H9 (cell line): Measurements from ENCODE around the gene NDST1. TPM values are rescaled to one million over a fixed set of nuclear protein-coding genes. Genes with fewer than 3 reads are reported as not detected.

Experiments
- DNase-seq: peaks from one replicate; pipeline ENCODE4 v3.0.0-alpha.2; 2017
- H2AFZ ChIP-seq: one replicate; pipeline ENCODE4 v1.6.1; 2013; ENCODE audit warnings: mild to moderate bottlenecking, low read length, control low read depth, moderate library complexity
- H2AK5ac ChIP-seq: 2 replicates; pipeline ENCODE4 v1.6.1; 2013; ENCODE audit warnings: low read length, control low read depth, mixed read lengths; ENCODE audit not compliant: insufficient read length
- H2BK120ac ChIP-seq: one replicate; pipeline ENCODE4 v1.6.1; 2013; ENCODE audit warnings: low read depth, mild to moderate bottlenecking, low read length, control low read depth, inconsistent platforms; ENCODE audit not compliant: poor library complexity, severe bottlenecking
- H2BK12ac ChIP-seq: 2 replicates; pipeline ENCODE4 v1.6.1; 2013; ENCODE audit warnings: low read length, control low read depth, mixed read lengths, low read depth; ENCODE audit not compliant: insufficient read length
- H2BK15ac ChIP-seq: 2 replicates; pipeline ENCODE4 v1.6.1; 2013; ENCODE audit warnings: low read depth, low read length, control low read depth
- H2BK20ac ChIP-seq: one replicate; pipeline ENCODE4 v1.6.1; 2013; ENCODE audit warnings: low read depth, mild to moderate bottlenecking, low read length, control low read depth, inconsistent platforms; ENCODE audit not compliant: poor library complexity, severe bottlenecking
- H2BK5ac ChIP-seq: 2 replicates; pipeline ENCODE4 v1.6.1; 2013; ENCODE audit warnings: low read length, control low read depth, mixed read lengths; ENCODE audit not compliant: insufficient read length
- H3K14ac ChIP-seq: 2 replicates; pipeline ENCODE4 v1.6.1; 2013; ENCODE audit warnings: low read length, control low read depth; ENCODE audit not compliant: insufficient read depth
- H3K18ac ChIP-seq: 2 replicates; pipeline ENCODE4 v1.6.1; 2013; ENCODE audit warnings: low read depth, mild to moderate bottlenecking, mixed read lengths, low read length, control low read depth; ENCODE audit not compliant: insufficient read length
- H3K23ac ChIP-seq: 2 replicates; pipeline ENCODE4 v1.6.1; 2013; ENCODE audit warnings: low read length, control low read depth, mixed read lengths, low read depth; ENCODE audit not compliant: insufficient read length
- H3K23me2 ChIP-seq: 2 replicates; pipeline ENCODE4 v1.6.1; 2013; ENCODE audit warnings: low read depth, mild to moderate bottlenecking, mixed read lengths, low read length, control low read depth; ENCODE audit not compliant: insufficient read length, poor library complexity, severe bottlenecking
- H3K27ac ChIP-seq: 2 replicates; pipeline ENCODE4 v1.5.1; 2013; ENCODE audit warnings: low read length, control low read depth, mixed read lengths, low read depth; ENCODE audit not compliant: insufficient read length
- H3K27me3 ChIP-seq: 2 replicates; pipeline ENCODE4 v1.6.1; 2013; ENCODE audit warnings: low read length, control low read depth, inconsistent platforms; ENCODE audit not compliant: insufficient read depth
- H3K4ac ChIP-seq: 2 replicates; pipeline ENCODE4 v1.6.1; 2013; ENCODE audit warnings: low read depth, mild to moderate bottlenecking, control low read depth, inconsistent platforms, low read length, moderate library complexity
- H3K4me1 ChIP-seq: 2 replicates; pipeline ENCODE4 v1.6.1; 2013; ENCODE audit warnings: low read length, control low read depth, inconsistent platforms; ENCODE audit not compliant: insufficient read depth
- H3K4me2 ChIP-seq: 2 replicates; pipeline ENCODE4 v1.6.1; 2013; ENCODE audit warnings: low read length, control low read depth, mixed read lengths; ENCODE audit not compliant: insufficient read length, insufficient read depth
- H3K56ac ChIP-seq: 2 replicates; pipeline ENCODE4 v1.6.1; 2013; ENCODE audit warnings: low read depth, mild to moderate bottlenecking, mixed read lengths, low read length, control low read depth; ENCODE audit not compliant: insufficient read length
- H3K79me1 ChIP-seq: 2 replicates; pipeline ENCODE4 v1.6.1; 2013; ENCODE audit warnings: low read depth, mild to moderate bottlenecking, moderate library complexity, low read length, control low read depth, inconsistent platforms; ENCODE audit not compliant: insufficient read depth, poor library complexity, severe bottlenecking
- H3K79me2 ChIP-seq: 2 replicates; pipeline ENCODE4 v1.6.1; 2013; ENCODE audit warnings: low read length, control low read depth, inconsistent platforms; ENCODE audit not compliant: insufficient read depth
- H3K9ac ChIP-seq: 2 replicates; pipeline ENCODE4 v1.6.1; 2013; ENCODE audit warnings: low read length, control low read depth, mixed read lengths; ENCODE audit not compliant: insufficient read length; ENCODE audit errors: extremely low read depth
- H3K9me3 ChIP-seq: one replicate; pipeline ENCODE4 v1.6.1; 2013; ENCODE audit warnings: low read depth, low read length, inconsistent platforms; ENCODE audit not compliant: control insufficient read depth
- H3T11ph ChIP-seq: one replicate; pipeline ENCODE4 v1.6.1; 2013; ENCODE audit warnings: mild to moderate bottlenecking, low read length, control low read depth, inconsistent platforms
- H4K20me1 ChIP-seq: one replicate; pipeline ENCODE4 v1.6.1; 2013; ENCODE audit not compliant: control insufficient read depth, insufficient read length, insufficient read depth
- H4K5ac ChIP-seq: 2 replicates; pipeline ENCODE4 v1.6.1; 2013; ENCODE audit warnings: low read depth, mild to moderate bottlenecking, mixed read lengths, low read length, control low read depth; ENCODE audit not compliant: insufficient read length
- H4K8ac ChIP-seq: replicated peaks from 2 replicates; pipeline ENCODE4 v1.6.1; 2013; ENCODE audit warnings: low read length, control low read depth, mixed read lengths, low read depth; ENCODE audit not compliant: insufficient read length
- H4K91ac ChIP-seq: 2 replicates; pipeline ENCODE4 v1.6.1; 2013; ENCODE audit warnings: low read depth, mild to moderate bottlenecking, moderate library complexity, mixed read lengths, low read length, control low read depth; ENCODE audit not compliant: insufficient read length
- H3K27ac Mint-ChIP-seq, 3 experiments: 2 replicates in 2 of 3; 3 replicates in 1 of 3; pipeline ENCODE4 v1.8.0; 2020 to 2021; ENCODE audit warnings: mixed read lengths in 3 of 3, mild to moderate bottlenecking in 1 of 3, moderate library complexity in 1 of 3
- H3K27me3 Mint-ChIP-seq: 2 replicates; pipeline ENCODE4 v1.8.0; 2021; ENCODE audit warnings: low read depth, mild to moderate bottlenecking, moderate library complexity, mixed read lengths
- H3K36me3 Mint-ChIP-seq, 3 experiments: 2 replicates in 2 of 3; 3 replicates in 1 of 3; pipeline ENCODE4 v1.8.0; 2020 to 2021; ENCODE audit warnings: low read depth in 3 of 3, mixed read lengths in 3 of 3; ENCODE audit not compliant: insufficient read depth in 1 of 3
- H3K4me1 Mint-ChIP-seq, 2 experiments: 2 replicates each; pipeline ENCODE4 v1.8.0; 2020; ENCODE audit warnings: mixed read lengths in 2 of 2
- H3K4me3 Mint-ChIP-seq, 2 experiments: 2 replicates in 1 of 2; 3 replicates in 1 of 2; pipeline ENCODE4 v1.8.0; 2020 to 2021; ENCODE audit warnings: mild to moderate bottlenecking in 2 of 2, mixed read lengths in 2 of 2, moderate library complexity in 1 of 2
- H3K9me3 Mint-ChIP-seq, 2 experiments: 2 replicates in 1 of 2; 3 replicates in 1 of 2; pipeline ENCODE4 v1.8.0; 2020; ENCODE audit warnings: mild to moderate bottlenecking in 2 of 2, mixed read lengths in 2 of 2, moderate library complexity in 1 of 2
- WGBS: extraction: QIAGEN DNeasy Blood & Tissue Kit; methylation state at CpG from one replicate; pipeline ENCODE4 v1.1.7; 2013; ENCODE audit warnings: missing lambda C conversion rate, low lambda C conversion rate, mixed read lengths; ENCODE audit not compliant: insufficient read length; ENCODE audit errors: extremely low coverage; 5-methylcytosine and 5-hydroxymethylcytosine counted together
- total RNA-seq: library from RNA; stranded (reverse); gene quantifications from 2 replicates; pipeline ENCODE4 v1.2.1, GENCODE V29; 2021
- TF ChIP-seq, protein P1 (sequence below): fragments of 200-600 bp; sonication (generic); conservative IDR thresholded peaks from 3 replicates; pipeline ENCODE4 v1.8.0; 2021; ENCODE audit warnings: antibody characterized with exemption, mild to moderate bottlenecking

The NDST1 gene
- total RNA-seq, 1 experiment from 2014 or later, result 65.5 TPM

DNA sequence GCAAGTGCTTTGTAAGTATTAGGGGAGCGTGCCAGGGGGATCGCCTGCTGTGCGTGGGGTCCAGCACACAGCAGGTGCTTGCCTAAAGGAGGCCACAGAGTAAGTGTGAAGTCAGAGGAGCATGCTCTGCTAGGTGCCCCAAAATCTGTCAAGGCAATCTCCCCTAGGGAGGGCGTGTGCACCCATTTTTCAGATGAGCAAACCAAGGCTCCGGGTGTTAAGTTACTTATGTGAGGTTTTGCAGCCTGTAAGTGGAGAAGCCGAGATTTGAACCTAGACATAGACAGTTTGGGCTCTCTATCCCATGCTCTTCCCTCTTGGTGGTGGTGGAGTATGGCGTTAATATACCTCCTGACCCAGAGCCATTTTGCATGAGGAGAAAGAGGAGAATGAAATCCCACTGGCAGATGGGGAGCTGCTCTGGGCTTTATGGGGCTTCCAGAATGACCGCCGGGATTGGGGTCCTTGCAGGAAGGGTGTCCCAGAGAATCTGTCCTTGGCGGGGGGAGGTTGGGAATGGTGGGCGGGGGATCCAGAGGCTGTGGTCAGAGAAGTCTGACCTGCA lies 14.1 kb downstream of the NDST1 start:
- H3K4me1 ChIP-seq, result peaks cover 8% of the 10 kb centered on the region; the same call in 1 of the 2 replicates
- no peak overlapping the region for H3K4ac ChIP-seq
- H2BK12ac ChIP-seq, result no peak overlapping the region
- H3K14ac ChIP-seq, result no peak overlapping the region
- H3K23ac ChIP-seq, result no peak overlapping the region
- H3K4me3 Mint-ChIP-seq, result no peak overlapping the region
- H3K56ac ChIP-seq, result no peak overlapping the region
- H3K27ac Mint-ChIP-seq, result peak overlapping the region in 1 of 3 experiments; percentile 78; a peak in 1 of 7 replicates
- peaks cover 2% of the 10 kb centered on the region for H3K79me1 ChIP-seq
- H4K20me1 ChIP-seq, result no peaks in the 10 kb centered on the region
- H3K18ac ChIP-seq, result no peak overlapping the region
- peaks cover 40 to 53% of the 10 kb centered on the region in 2 experiments for H3K4me1 Mint-ChIP-seq
- no peak overlapping the region for H4K91ac ChIP-seq
- no CpG with 5 or more reads among the region's 11 CpGs for WGBS
- no peak overlapping the region for H2BK120ac ChIP-seq
- no peak overlapping the region for H2AFZ ChIP-seq
- H3K36me3 Mint-ChIP-seq, result peaks cover 0 to 14% (median 8%) of the 10 kb centered on the region in 3 experiments; a peak in 4 of 7 replicates
- no peak overlapping the region for H2AK5ac ChIP-seq
- H3K9me3 ChIP-seq, result no peaks in the 10 kb centered on the region
- no peak for DNase-seq
- peaks cover 3% of the 10 kb centered on the region for H3K23me2 ChIP-seq
- no peak overlapping the region for H3K9ac ChIP-seq
- H3K9me3 Mint-ChIP-seq, result no peaks in the 10 kb centered on the region
- H3K27me3 Mint-ChIP-seq, result no peaks in the 10 kb centered on the region; the same call in 1 of the 2 replicates
- TF ChIP-seq, protein P1, sequence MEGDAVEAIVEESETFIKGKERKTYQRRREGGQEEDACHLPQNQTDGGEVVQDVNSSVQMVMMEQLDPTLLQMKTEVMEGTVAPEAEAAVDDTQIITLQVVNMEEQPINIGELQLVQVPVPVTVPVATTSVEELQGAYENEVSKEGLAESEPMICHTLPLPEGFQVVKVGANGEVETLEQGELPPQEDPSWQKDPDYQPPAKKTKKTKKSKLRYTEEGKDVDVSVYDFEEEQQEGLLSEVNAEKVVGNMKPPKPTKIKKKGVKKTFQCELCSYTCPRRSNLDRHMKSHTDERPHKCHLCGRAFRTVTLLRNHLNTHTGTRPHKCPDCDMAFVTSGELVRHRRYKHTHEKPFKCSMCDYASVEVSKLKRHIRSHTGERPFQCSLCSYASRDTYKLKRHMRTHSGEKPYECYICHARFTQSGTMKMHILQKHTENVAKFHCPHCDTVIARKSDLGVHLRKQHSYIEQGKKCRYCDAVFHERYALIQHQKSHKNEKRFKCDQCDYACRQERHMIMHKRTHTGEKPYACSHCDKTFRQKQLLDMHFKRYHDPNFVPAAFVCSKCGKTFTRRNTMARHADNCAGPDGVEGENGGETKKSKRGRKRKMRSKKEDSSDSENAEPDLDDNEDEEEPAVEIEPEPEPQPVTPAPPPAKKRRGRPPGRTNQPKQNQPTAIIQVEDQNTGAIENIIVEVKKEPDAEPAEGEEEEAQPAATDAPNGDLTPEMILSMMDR, result no peak
- H3T11ph ChIP-seq, result no peak overlapping the region
- no peak overlapping the region for H2BK20ac ChIP-seq
- no peak overlapping the region for H2BK15ac ChIP-seq
- no peaks in the 10 kb centered on the region for H3K27me3 ChIP-seq
- H4K8ac ChIP-seq, result no peak overlapping the region
- H3K4me2 ChIP-seq, result no peak overlapping the region
- H4K5ac ChIP-seq, result no peak overlapping the region
- no peaks in the 10 kb centered on the region; the same call in 1 of the 2 replicates for H3K79me2 ChIP-seq
- H3K27ac ChIP-seq, result no peak overlapping the region
- no peak overlapping the region for H2BK5ac ChIP-seq
